ENCODE measurements around the gene AIFM3. TPM values are rescaled to one million over a fixed set of nuclear protein-coding genes. Genes with fewer than 3 reads are reported as not detected.

Gene AIFM3
- total RNA-seq, 1 donor from 2014 or later, result 0.47 TPM

- no peak for TF ChIP-seq CTCF (IDR thresholded peaks at IDR 0.05)
- Mint-ChIP-seq H3K9me3 (ENCODE audit: low read depth) (no peaks in the 10 kb centered on the region), H3K36me3 (ENCODE audit: low read depth) (peaks cover 3% of the 10 kb centered on the region), H3K4me1 (ENCODE audit: low read depth) (peaks cover 27% of the 10 kb centered on the region), H3K4me3 (ENCODE audit: unreplicated experiment) (no peak overlapping the region), H3K27me3 (ENCODE audit: low read depth) (no peaks in the 10 kb centered on the region), H3K27ac (ENCODE audit: unreplicated experiment) (peak overlapping the region; percentile 49)
- DNase-seq (ENCODE audit: low spot score), result no peak
Measured at GRCh38 chr22:20998411-20999336, 31.6 kb downstream of the AIFM3 start.

GRCh38 chr22:20999350-21000206 lies 32.5 kb downstream of the AIFM3 start:
- Mint-ChIP-seq H3K27me3 (ENCODE audit: low read depth) (no peaks in the 10 kb centered on the region), H3K4me1 (ENCODE audit: low read depth) (peaks cover 27% of the 10 kb centered on the region), H3K9me3 (ENCODE audit: low read depth) (no peaks in the 10 kb centered on the region), H3K36me3 (ENCODE audit: low read depth) (peaks cover 3% of the 10 kb centered on the region), H3K27ac (ENCODE audit: unreplicated experiment) (peak overlapping the region; percentile 17), H3K4me3 (ENCODE audit: unreplicated experiment) (peak overlapping the region; percentile 40)
- DNase-seq (ENCODE audit: low spot score), result peak; percentile 89
- no peak for TF ChIP-seq CTCF (IDR thresholded peaks at IDR 0.05)

GRCh38 chr22:21000207-21000986 lies 33.3 kb downstream of the AIFM3 start:
- Mint-ChIP-seq H3K9me3 (ENCODE audit: low read depth) (no peaks in the 10 kb centered on the region), H3K4me1 (ENCODE audit: low read depth) (peaks cover 27% of the 10 kb centered on the region), H3K27ac (ENCODE audit: unreplicated experiment) (peak overlapping the region; percentile 97), H3K36me3 (ENCODE audit: low read depth) (peaks cover 3% of the 10 kb centered on the region), H3K4me3 (ENCODE audit: unreplicated experiment) (peak overlapping the region; percentile 91), H3K27me3 (ENCODE audit: low read depth) (no peaks in the 10 kb centered on the region)
- no peak for TF ChIP-seq CTCF (IDR thresholded peaks at IDR 0.05)
- no peak for DNase-seq (ENCODE audit: low spot score)

- H3K27ac Mint-ChIP-seq (ENCODE audit: unreplicated experiment), result peak overlapping the region; percentile 97
- no peaks in the 10 kb centered on the region for H3K27me3 Mint-ChIP-seq (ENCODE audit: low read depth)
- peak; percentile 90 for DNase-seq (ENCODE audit: low spot score)
- peak overlapping the region; percentile 91 for H3K4me3 Mint-ChIP-seq (ENCODE audit: unreplicated experiment)
- H3K9me3 Mint-ChIP-seq (ENCODE audit: low read depth), result no peaks in the 10 kb centered on the region
- H3K4me1 Mint-ChIP-seq (ENCODE audit: low read depth), result peaks cover 27% of the 10 kb centered on the region
- H3K36me3 Mint-ChIP-seq (ENCODE audit: low read depth), result peaks cover 3% of the 10 kb centered on the region
- peak; percentile 7 for TF ChIP-seq CTCF (IDR thresholded peaks at IDR 0.05)
Measured at GRCh38 chr22:21000987-21001600, 34.0 kb downstream of the AIFM3 start.
